Duodenal mucosa (tissue), 2 donors: ENCODE data around the gene UNC13A.
A peak's percentile ranks its signal among the peaks of the same experiment; 100 is the strongest.
"Not testable (repeated sequence)": the region's sequence is repeated elsewhere in the genome, so short reads cannot be mapped to it uniquely, and the experiment has no call there.

Experiments
- H3K27ac ChIP-seq: one replicate; pipeline ENCODE4 v1.7.0; 2013; ENCODE audit warnings: low read depth, low read length
- H3K27me3 ChIP-seq, 2 donors: one replicate each; pipeline ENCODE4 v1.7.0; 2013; ENCODE audit warnings: low read length in 2 of 2, control low read depth in 1 of 2; ENCODE audit not compliant: insufficient read depth in 2 of 2, control insufficient read depth in 1 of 2
- H3K36me3 ChIP-seq, 2 donors: one replicate each; pipeline ENCODE4 v1.7.0; 2013; ENCODE audit warnings: low read length in 2 of 2, control low read depth in 1 of 2; ENCODE audit not compliant: insufficient read depth in 2 of 2, control insufficient read depth in 1 of 2
- H3K4me1 ChIP-seq, 2 donors: one replicate each; pipeline ENCODE4 v1.7.0; 2013; ENCODE audit warnings: low read length in 2 of 2, control low read depth in 1 of 2; ENCODE audit not compliant: insufficient read depth in 2 of 2, control insufficient read depth in 1 of 2
- H3K4me3 ChIP-seq, 2 donors: one replicate each; pipeline ENCODE4 v1.7.0; 2013; ENCODE audit warnings: low read length in 2 of 2, low read depth in 1 of 2
- H3K9ac ChIP-seq, 2 donors: one replicate each; pipeline ENCODE4 v1.7.0; 2013; ENCODE audit warnings: low read length in 2 of 2, low read depth in 1 of 2
- H3K9me3 ChIP-seq, 2 donors: one replicate each; pipeline ENCODE4 v1.7.0; 2013; ENCODE audit warnings: low read length in 2 of 2, control low read depth in 1 of 2; ENCODE audit not compliant: control insufficient read depth in 1 of 2

UNC13A gene

GRCh38 chr19:17560205-17560595, 128.0 kb downstream of the UNC13A start:
- Histone ChIP-seq H3K9ac (no peak overlapping the region), H3K36me3 (peaks cover 10 to 35% of the 10 kb centered on the region in 2 donors), H3K27ac (no peak overlapping the region), H3K4me1 (peaks cover 5 to 6% of the 10 kb centered on the region in 2 donors), H3K9me3 (no peaks in the 10 kb centered on the region), H3K27me3 (no peaks in the 10 kb centered on the region), H3K4me3 (no peak overlapping the region)

GRCh38 chr19:17557466-17557865, 130.7 kb downstream of the UNC13A start:
- Histone ChIP-seq H3K27me3 (no peaks in the 10 kb centered on the region), H3K4me1 (peaks cover 9 to 10% of the 10 kb centered on the region in 2 donors), H3K9ac (no peak overlapping the region), H3K4me3 (no peak overlapping the region), H3K9me3 (no peaks in the 10 kb centered on the region), H3K27ac (no peak overlapping the region), H3K36me3 (peaks cover 10 to 23% of the 10 kb centered on the region in 2 donors)

GRCh38 chr19:17556995-17557394, 131.2 kb downstream of the UNC13A start:
- Histone ChIP-seq H3K4me3 (peak overlapping the region; percentile 95), H3K36me3 (peaks cover 10 to 19% of the 10 kb centered on the region in 2 donors), H3K9me3 (no peaks in the 10 kb centered on the region), H3K9ac (no peak overlapping the region), H3K27ac (no peak overlapping the region), H3K4me1 (peaks cover 9 to 10% of the 10 kb centered on the region in 2 donors), H3K27me3 (no peaks in the 10 kb centered on the region)

- Histone ChIP-seq H3K4me1 (peaks cover 9 to 10% of the 10 kb centered on the region in 2 donors), H3K4me3 (peak overlapping the region; percentile 95), H3K27ac (peak overlapping the region; percentile 69), H3K36me3 (peaks cover 10 to 18% of the 10 kb centered on the region in 2 donors), H3K9me3 (no peaks in the 10 kb centered on the region), H3K27me3 (no peaks in the 10 kb centered on the region), H3K9ac (peak overlapping the region; percentile 63 to 93)
Measured at GRCh38 chr19:17555929-17556813, 132.0 kb downstream of the UNC13A start.

- Histone ChIP-seq H3K9me3 (no peaks in the 10 kb centered on the region), H3K36me3 (peaks cover 10 to 16% of the 10 kb centered on the region in 2 donors), H3K4me3 (peak within 1 kb of the TSS; percentile 95), H3K9ac (peak within 1 kb of the TSS; percentile 63 to 93), H3K27ac (peak within 1 kb of the TSS; percentile 69), H3K27me3 (no peaks in the 10 kb centered on the region), H3K4me1 (peaks cover 9 to 10% of the 10 kb centered on the region in 2 donors)
Measured at GRCh38 chr19:17555480-17555928, 132.7 kb downstream of the UNC13A start, which contains the start of gene COLGALT1. TSS of gene COLGALT1 (plus strand) at chr19:17555649. CDS start at chr19:17555714, 65 bp downstream.

- no peaks in the 10 kb centered on the region for H3K9me3 ChIP-seq
- no peak overlapping the region for H3K27ac ChIP-seq
- H3K36me3 ChIP-seq = peaks cover 5 to 11% of the 10 kb centered on the region in 2 donors
- H3K9ac ChIP-seq = peak overlapping the region in 1 of 2 donors; percentile 16
- H3K27me3 ChIP-seq = no peaks in the 10 kb centered on the region
- peaks cover 9 to 10% of the 10 kb centered on the region in 2 donors for H3K4me1 ChIP-seq
- H3K4me3 ChIP-seq = peak overlapping the region; percentile 53 to 60
Measured at GRCh38 chr19:17554968-17555479, 133.1 kb downstream of the UNC13A start.

- Histone ChIP-seq H3K9ac (no peak overlapping the region), H3K4me3 (no peak overlapping the region), H3K27me3 (no peaks in the 10 kb centered on the region), H3K36me3 (no peaks in the 10 kb centered on the region), H3K9me3 (no peaks in the 10 kb centered on the region), H3K27ac (peak overlapping the region; percentile 11), H3K4me1 (peaks cover 5 to 9% of the 10 kb centered on the region in 2 donors)
Measured at GRCh38 chr19:17553256-17553655, 134.9 kb downstream of the UNC13A start.

GRCh38 chr19:17552735-17553134, 135.4 kb downstream of the UNC13A start:
- not testable (repeated sequence) for H3K27me3 ChIP-seq, H3K36me3 ChIP-seq, H3K4me3 ChIP-seq, H3K27ac ChIP-seq, H3K9ac ChIP-seq, H3K4me1 ChIP-seq, H3K9me3 ChIP-seq
